Stimulated activated CD4-positive, alpha-beta T cell treated with anti-CD3 and anti-CD28 coated beads, Interleukin-15, amount 100 ng/mL, for 48 hours (primary cell): ENCODE data around the gene ACVR2A.

Experiments
- DNase-seq, 2 donors: peaks; one replicate each; pipeline ENCODE4 v3.0.0-alpha.2; 2020; ENCODE audit warnings: low read depth in 2 of 2

Gene ACVR2A

GRCh38 chr2:147924647-147925046 lies 79.8 kb downstream of the ACVR2A start:
- no peak for DNase-seq

- no peak for DNase-seq
These were observed 81.1 kb downstream of the ACVR2A start for GRCh38 chr2:147925886-147926285.

GRCh38 chr2:147927053-147927588 lies 82.3 kb downstream of the ACVR2A start:
- no peak for DNase-seq

GRCh38 chr2:147933931-147934330 lies 89.1 kb downstream of the ACVR2A start:
- DNase-seq, result no peak

- DNase-seq, result no peak
These were observed 90.2 kb downstream of the ACVR2A start for GRCh38 chr2:147934881-147935620.

- no peak for DNase-seq
These were observed 93.0 kb downstream of the ACVR2A start for GRCh38 chr2:147937744-147938349.

GRCh38 chr2:147939313-147939712 lies 94.5 kb downstream of the ACVR2A start:
- no peak for DNase-seq

GRCh38 chr2:147945660-147946059 lies 100.8 kb downstream of the ACVR2A start:
- no peak for DNase-seq

- DNase-seq, result no peak
These were observed 107.3 kb downstream of the ACVR2A start for GRCh38 chr2:147952118-147952517.

- DNase-seq, result no peak
These were observed 123.7 kb downstream of the ACVR2A start for GRCh38 chr2:147968571-147968970.

- no peak for DNase-seq
These were observed 131.3 kb downstream of the ACVR2A start for GRCh38 chr2:147976102-147976501.

- DNase-seq, result no peak
These were observed 132.8 kb downstream of the ACVR2A start for GRCh38 chr2:147977679-147978078.
